K562 (cell line): ENCODE data around the gene MVP. TPM values are rescaled to one million over a fixed set of nuclear protein-coding genes. Genes with fewer than 3 reads are reported as not detected.

Experiments
- ATAC-seq: fragments of 200-7000 bp; cut with Tn5 transposase; 3 replicates; pipeline ENCODE4 v1.9.1; 2020; ENCODE audit warnings: moderate library complexity
- BruUV-seq: library from RNA; stranded (reverse); fragments of 400-500 nt; replicated peaks from 2 replicates; lab custom pipeline; 2021; lab: Mats Ljungman, UMichigan
- CTCF ChIA-PET: fragments of 300-600 bp; formaldehyde crosslinking; extraction: SDS; loops from one replicate; lab custom pipeline; 2021; ENCODE audit warnings: low intra/inter-chr PET ratio; lab: Yijun Ruan, JAX
- POLR2A ChIA-PET: fragments of 300-600, 350-650 bp; sonication (Branson Sonifier 250); formaldehyde crosslinking; extraction: SDS; loops from one replicate; lab custom pipeline; 2021; ENCODE audit warnings: antibody characterized with exemption, inconsistent platforms; lab: Yijun Ruan, JAX
- DNase-seq, 4 experiments: peaks; one replicate each; pipeline versions ENCODE4 v3.0.0 to v3.0.0-alpha.2; 2011 to 2018; ENCODE audit warnings: low spot score in 3 of 4, mixed read lengths in 3 of 4; ENCODE audit errors: extremely low read depth in 1 of 4
- FAIRE-seq: peaks from 2 replicates; lab custom pipeline; 2011; peaks lifted over from hg19 to GRCh38; lab: Jason Lieb, UNC
- H2AFZ ChIP-seq: 2 replicates; pipeline ENCODE4 v1.6.0; 2011; ENCODE audit warnings: low read depth, low read length, control low read depth, inconsistent platforms
- H3K27ac ChIP-seq: fragments of 200-600 bp; 3 replicates; pipeline ENCODE4 v1.8.0; 2011; ENCODE audit warnings: low read depth, mild to moderate bottlenecking, control low read depth, inconsistent platforms, low read length, moderate library complexity, mixed read lengths; ENCODE audit errors: extremely low read depth
- H3K27me3 ChIP-seq, 2 experiments: fragments of 300-600 bp in 1 of 2; 2 replicates in 1 of 2; 3 replicates in 1 of 2; pipeline versions ENCODE4 v1.6.0 to v1.8.0; 2011; ENCODE audit warnings: inconsistent platforms in 2 of 2, low read length in 2 of 2, mild to moderate bottlenecking in 1 of 2, mixed read lengths in 1 of 2, moderate library complexity in 1 of 2; ENCODE audit not compliant: control insufficient read depth in 2 of 2, insufficient read depth in 2 of 2
- H3K36me3 ChIP-seq: fragments of 300-600 bp; 3 replicates; pipeline ENCODE4 v1.8.0; 2011; ENCODE audit warnings: mild to moderate bottlenecking, low read length, inconsistent platforms; ENCODE audit not compliant: control insufficient read depth, insufficient read depth
- H3K4me1 ChIP-seq, 2 experiments: fragments of 200-600 bp in 1 of 2; replicated peaks in 1 of 2; 2 replicates in 1 of 2; 3 replicates in 1 of 2; pipeline versions ENCODE4 v1.5.1 to v1.8.0; 2011; ENCODE audit warnings: inconsistent platforms in 2 of 2, low read length in 2 of 2, mild to moderate bottlenecking in 1 of 2, mixed read lengths in 1 of 2, moderate library complexity in 1 of 2; ENCODE audit not compliant: control insufficient read depth in 2 of 2, insufficient read depth in 2 of 2
- H3K4me2 ChIP-seq: 2 replicates; pipeline ENCODE4 v1.6.1; 2011; ENCODE audit warnings: low read length, control low read depth, inconsistent platforms, mixed read lengths; ENCODE audit not compliant: insufficient read depth
- H3K4me3 ChIP-seq: fragments of 200-600 bp; sonication (generic), shearing (Covaris generic); 2 replicates; pipeline ENCODE4 v1.5.1; 2016; ENCODE audit warnings: control low read depth, inconsistent platforms
- H3K79me2 ChIP-seq: fragments of 200-600 bp; 3 replicates; pipeline ENCODE4 v1.8.0; 2011; ENCODE audit warnings: low read length, inconsistent platforms; ENCODE audit not compliant: control insufficient read depth, insufficient read depth
- H3K9ac ChIP-seq, 2 experiments: 2 replicates each; pipeline versions ENCODE4 v1.6.0 to v1.6.1; 2011; ENCODE audit warnings: low read depth in 2 of 2, low read length in 2 of 2, control low read depth in 1 of 2, inconsistent platforms in 1 of 2, mild to moderate bottlenecking in 1 of 2, mixed read lengths in 1 of 2; ENCODE audit not compliant: insufficient read depth in 1 of 2
- H3K9me1 ChIP-seq: one replicate; pipeline ENCODE4 v1.6.0; 2011; ENCODE audit warnings: inconsistent platforms, mild to moderate bottlenecking, low read length, moderate library complexity; ENCODE audit not compliant: control insufficient read depth, insufficient read depth
- H3K9me3 ChIP-seq: replicated peaks from 2 replicates; pipeline ENCODE4 v1.5.1; 2011; ENCODE audit warnings: low read depth, low read length, inconsistent platforms; ENCODE audit not compliant: control insufficient read depth, insufficient read depth
- H4K20me1 ChIP-seq: replicated peaks from 2 replicates; pipeline ENCODE4 v1.6.1; 2011; ENCODE audit warnings: low read length, inconsistent platforms, mixed read lengths; ENCODE audit not compliant: control insufficient read depth, insufficient read depth
- FOXJ2 ChIP-seq: fragments of 200-800 bp; sonication (Bioruptor generic); IDR thresholded peaks from 2 replicates; pipeline ENCODE4 v1.6.1; 2016; ENCODE audit warnings: missing genetic modification characterization, missing compliant biosample characterization
- HDAC2 ChIP-seq: fragments of 450-650 bp; IDR thresholded peaks from 2 replicates; pipeline ENCODE4 v1.6.1; 2016; ENCODE audit warnings: mild to moderate bottlenecking
- KLF10 ChIP-seq: fragments of 250-450 bp; sonication (Bioruptor Pico); IDR thresholded peaks from 2 replicates; pipeline ENCODE4 v1.6.1; 2021; ENCODE audit warnings: matching md5 sums
- MTA2 ChIP-seq: fragments of 450-650 bp; IDR thresholded peaks from 2 replicates; pipeline ENCODE4 v1.6.1; 2016; ENCODE audit warnings: low read depth
- NR2C2 ChIP-seq, 2 experiments: fragments of 200-800 bp in 1 of 2; sonication (Bioruptor generic) in 1 of 2; sonication (generic) in 1 of 2; formaldehyde crosslinking in 1 of 2; IDR thresholded peaks; 2 replicates each; pipeline versions ENCODE4 v1.6.1 to v1.8.0; 2016 to 2022; ENCODE audit warnings: mild to moderate bottlenecking in 1 of 2, missing compliant biosample characterization in 1 of 2, missing genetic modification characterization in 1 of 2, missing genetic modification reagents in 1 of 2
- PKNOX1 ChIP-seq: fragments of 450-650 bp; IDR thresholded peaks from 2 replicates; pipeline ENCODE4 v1.6.1; 2016
- POLR2A ChIP-seq: fragments of 450-650 bp; conservative IDR thresholded peaks from 2 replicates; pipeline ENCODE4 v1.6.1; 2016
- PRDM10 ChIP-seq: fragments of 450-650 bp; IDR thresholded peaks from 2 replicates; pipeline ENCODE4 v1.6.1; 2018; ENCODE audit not compliant: partially characterized antibody
- RFX7 ChIP-seq: fragments of 250-450 bp; sonication (Bioruptor Pico); IDR thresholded peaks from 2 replicates; pipeline ENCODE4 v1.5.1; 2021; ENCODE audit warnings: mild to moderate bottlenecking
- SP2 ChIP-seq: IDR thresholded peaks from 2 replicates; pipeline ENCODE4 v1.6.1; 2011; ENCODE audit warnings: mild to moderate bottlenecking, low read depth, low read length, moderate library complexity; ENCODE audit not compliant: poor library complexity, severe bottlenecking; ENCODE audit errors: extremely low read depth
- WGBS: fragments of 100-300 bp; shearing (Covaris generic); methylation state at CpG from one replicate; pipeline ENCODE4 v1.1.6; 2016; ENCODE audit warnings: low coverage, mixed read lengths; ENCODE audit not compliant: insufficient coverage; ENCODE audit errors: missing lambda C conversion rate; 5-methylcytosine and 5-hydroxymethylcytosine counted together
- in situ Hi-C: fragments of 300-500 bp; cut with MboI; formaldehyde crosslinking; loops from 4 replicates; pipeline ENCODE4 v1.15.0; 2018; ENCODE audit warnings: inconsistent platforms, mixed read lengths
- intact Hi-C: fragments of 100-400 bp; cut with micrococcal nuclease; formaldehyde crosslinking; loops from 2 replicates; pipeline ENCODE4 v1.14.2; 2022
- polyA plus RNA-seq, 8 experiments: library from polyadenylated mRNA; depleted of rRNA in 4 of 8; stranded (reverse) in 5 of 8; unstranded in 3 of 8; fragments of >200 nt; fragmentation: Nextera tagmentation in 2 of 8; fragmentation: Illumina TruSeq in 1 of 8; extraction: Ambion mirVana in 2 of 8; extraction: Trizol in 1 of 8; gene quantifications; 2 replicates each; pipeline versions ENCODE4 v1.2.1 to v1.2.3, GENCODE V29; 2011 to 2014; ENCODE audit warnings: inconsistent platforms in 1 of 8, missing spikeins in 1 of 8
- total RNA-seq, 7 experiments: library from RNA; depleted of rRNA in 6 of 7; stranded (reverse); fragments of >200 nt in 6 of 7; fragmentation: Illumina TruSeq in 2 of 7; extraction: Trizol in 2 of 7; gene quantifications; 2 replicates each; pipeline versions ENCODE4 v1.2.1 to v1.2.3, GENCODE V29; 2011 to 2021; ENCODE audit warnings: low replicate concordance in 1 of 7

The MVP gene
- total and polyA plus RNA-seq, 9 of the 15 experiments (the other 6 are each of a cell fraction or from before 2014, with no cell fraction given) = 0.39 to 1.9 (median 0.76) TPM; not detected in 2

GRCh38 chr16:29802416-29802935, 17.8 kb upstream of the MVP start:
- Histone ChIP-seq H3K27me3 (no peaks in the 10 kb centered on the region), H4K20me1 (no peaks in the 10 kb centered on the region), H3K79me2 (peaks cover 14% of the 10 kb centered on the region), H3K9me1 (no peaks in the 10 kb centered on the region), H2AFZ (no peak overlapping the region), H3K4me2 (no peak overlapping the region), H3K4me3 (no peak overlapping the region), H3K4me1 (peaks cover 13 to 17% of the 10 kb centered on the region in 2 experiments; a peak in 4 of 5 replicates), H3K9me3 (no peaks in the 10 kb centered on the region), H3K9ac (no peak overlapping the region), H3K27ac (peak overlapping the region; percentile 2; the same call in 1 of the 3 replicates), H3K36me3 (peaks cover 72% of the 10 kb centered on the region)
- intact Hi-C loops = no loop called here
- ChIA-PET CTCF (no interaction called here), POLR2A (interaction anchor here (0.7 to 6.0 kb wide), 8 partner anchors 10 to 796 kb away, joined by 3 to 114 read pairs (median 3); partner anchors contain the start of genes KIF22 and PAGR1)
- WGBS = 94% methylated on average over 8 of the region's 8 CpGs
- DNase-seq = no peak
- peak; percentile 82 for TF ChIP-seq PRDM10
- TF ChIP-seq SP2 = no peak
- TF ChIP-seq PKNOX1 = no peak
- no peak for TF ChIP-seq FOXJ2 (tag)
- TF ChIP-seq RFX7 (CRISPR knock-in tag) = no peak
- no peak for TF ChIP-seq MTA2
- TF ChIP-seq NR2C2 (CRISPR knock-in tag; IDR thresholded peaks at IDR 0.05) = no peak
- no peak for TF ChIP-seq NR2C2 (tag; IDR thresholded peaks at IDR 0.05)
- no peak for TF ChIP-seq HDAC2
- TF ChIP-seq POLR2A = peak; percentile 18; the same call in 1 of the 2 replicates
- TF ChIP-seq KLF10 (CRISPR knock-in tag) = no peak
- BruUV-seq = no TSS peak
- FAIRE-seq = no peak
- no peak for ATAC-seq
- in situ Hi-C loops = no loop called here
